ENCODE data around the gene OR2T10. TPM values are rescaled to one million over a fixed set of nuclear protein-coding genes. Genes with fewer than 3 reads are reported as not detected.

OR2T10 gene
- polyA plus RNA-seq = not detected in 2 replicates

DNA sequence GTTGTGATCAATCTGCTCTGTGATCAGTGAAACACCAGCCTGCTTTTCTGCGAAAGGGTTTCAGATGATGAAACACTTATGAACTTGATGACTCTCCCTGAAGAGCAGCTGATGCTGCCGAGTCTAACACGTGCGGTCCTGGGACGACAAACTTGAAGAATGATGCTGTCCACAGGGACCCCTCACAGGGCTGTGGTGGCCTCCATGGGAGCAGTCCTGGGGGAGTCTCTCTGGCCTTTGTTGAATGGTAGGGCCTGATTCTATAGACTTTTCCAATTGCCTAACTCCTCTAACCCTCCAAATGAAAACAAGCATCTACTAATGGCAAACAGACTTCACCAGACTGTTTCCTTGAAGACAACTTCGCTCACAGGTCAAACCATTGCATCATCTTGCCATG, at the start of gene OR2T10:
Gene OR2T10 (minus strand): TSS at position 112 of the 400 bp plus-strand sequence. CDS start 3,932 bp downstream, outside the sequence.

DNA sequence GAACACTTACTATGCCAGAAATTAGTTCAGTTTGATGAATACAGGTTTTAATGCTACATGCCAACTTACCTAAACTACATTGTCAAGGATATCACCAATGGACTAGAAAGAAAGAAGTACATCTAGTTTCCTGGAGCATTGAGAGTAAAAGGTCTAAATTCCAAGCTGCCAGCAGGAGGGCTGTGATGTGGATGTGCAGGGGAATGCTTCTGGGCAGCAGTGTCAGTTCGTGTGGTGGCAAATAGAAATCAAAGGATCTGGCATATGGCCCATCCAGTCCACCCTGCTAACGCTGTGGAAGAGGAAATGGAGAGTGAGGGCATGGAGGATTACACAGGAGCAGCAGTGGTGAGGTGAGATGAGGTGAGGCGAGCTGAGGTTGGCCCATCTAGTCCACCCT, 47.7 kb upstream of the OR2T10 start, which contains the start of gene OR2T35:
Gene OR2T35 (minus strand): TSS at position 101 of the 400 bp plus-strand sequence. CDS start 6,020 bp downstream, outside the sequence.

DNA sequence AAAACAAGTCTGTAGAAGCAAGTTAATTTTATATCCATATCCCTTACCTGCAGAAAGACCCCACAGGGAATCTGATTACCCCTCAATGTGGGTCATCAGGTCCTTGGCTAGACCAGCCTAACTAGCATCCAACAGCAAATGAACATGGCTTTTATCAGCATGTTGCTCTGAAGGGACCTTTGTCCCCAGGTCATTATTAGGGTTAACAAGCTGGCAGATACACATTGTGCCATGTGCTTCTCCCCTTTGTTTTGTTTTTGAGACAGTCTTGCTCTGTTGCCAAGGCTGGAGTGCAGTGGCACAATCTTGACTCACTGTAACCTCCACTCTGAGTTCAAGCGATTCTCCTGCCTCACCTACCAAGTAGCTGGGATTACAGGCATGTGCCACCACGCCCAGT, 37.5 kb upstream of the OR2T10 start, which contains the start of gene OR2T11:
Gene OR2T11 (minus strand): TSS at position 101 of the 400 bp plus-strand sequence. CDS start 7,963 bp downstream, outside the sequence.

DNA sequence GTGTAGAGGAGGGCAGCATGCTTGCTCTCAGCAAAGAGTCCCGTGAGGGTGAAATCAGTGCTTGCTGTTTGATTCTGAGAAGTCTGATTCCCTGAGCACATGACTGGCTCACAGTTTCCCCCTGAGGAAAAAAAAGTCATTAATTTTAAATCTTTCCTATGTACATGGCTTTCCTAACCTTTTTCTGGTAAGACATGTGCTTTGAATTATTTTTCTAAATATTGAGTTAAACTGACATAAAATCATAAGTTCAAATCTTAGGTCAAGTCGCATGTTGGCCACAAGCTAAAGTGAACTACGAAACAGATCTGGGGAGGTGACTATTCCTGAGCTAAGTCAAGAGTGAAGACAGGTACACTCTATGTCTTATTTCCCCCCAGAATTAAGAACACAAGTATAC, 22.8 kb downstream of the OR2T10 start, which contains the start of gene OR2T34:
Gene OR2T34 (minus strand): TSS at position 101 of the 400 bp plus-strand sequence. CDS start 0 bp downstream, at position 101.

DNA sequence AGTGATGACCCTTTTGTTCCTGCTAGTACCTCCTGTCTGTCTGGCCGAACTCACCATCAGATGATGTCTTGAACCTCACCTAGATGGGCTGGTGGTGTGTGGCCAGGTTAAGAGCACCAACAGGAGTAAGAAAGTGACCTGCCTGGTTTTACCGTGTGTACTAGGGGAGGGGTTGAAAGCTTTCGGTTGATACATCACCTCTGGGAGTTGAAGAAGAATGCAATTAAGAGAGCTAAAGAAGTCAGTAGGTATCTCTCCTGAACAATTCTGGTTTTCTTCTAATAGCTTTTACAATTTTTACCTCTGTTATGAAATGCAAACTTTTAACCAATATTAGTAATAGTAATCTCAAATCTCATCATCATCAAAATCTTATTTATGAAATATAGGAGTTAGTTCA, 34.8 kb downstream of the OR2T10 start, which contains the start of gene OR2T29:
Gene OR2T29 (minus strand): TSS at position 101 of the 400 bp plus-strand sequence. CDS start 3,281 bp downstream, outside the sequence.

Other genes starting within 250 kb of the OR2T10 start
- gene OR14C36, start 248.9 kb downstream of the OR2T10 start, polyA plus RNA-seq = not detected in 2 replicates
- not detected in 2 replicates for gene OR2T4, start 236.0 kb downstream of the OR2T10 start, polyA plus RNA-seq
- not detected in 2 replicates for gene OR2T6, start 222.0 kb downstream of the OR2T10 start, polyA plus RNA-seq
- gene OR2T1, start 194.7 kb downstream of the OR2T10 start, polyA plus RNA-seq = not detected in 2 replicates
- not detected in 2 replicates for gene OR2T2, start 152.1 kb downstream of the OR2T10 start, polyA plus RNA-seq
- not detected in 2 replicates for gene OR2T3, start 124.3 kb downstream of the OR2T10 start, polyA plus RNA-seq
- gene OR2T5, start 109.1 kb downstream of the OR2T10 start, polyA plus RNA-seq = not detected in 2 replicates
- not detected in 2 replicates for gene OR2G6, start 89.6 kb downstream of the OR2T10 start, polyA plus RNA-seq
- not detected in 2 replicates for gene OR2T29, start 34.9 kb downstream of the OR2T10 start, polyA plus RNA-seq
- gene OR2T34, start 22.9 kb downstream of the OR2T10 start, polyA plus RNA-seq = not detected in 2 replicates
- gene OR2T11, start 37.4 kb upstream of the OR2T10 start, polyA plus RNA-seq = not detected in 2 replicates
- gene OR2T35, start 47.6 kb upstream of the OR2T10 start, polyA plus RNA-seq = not detected in 2 replicates
- not detected in 2 replicates for gene OR2T27, start 57.8 kb upstream of the OR2T10 start, polyA plus RNA-seq
- gene OR14I1, start 105.1 kb upstream of the OR2T10 start, polyA plus RNA-seq = 0.63 and 3.8 TPM in 2 replicates
- gene LYPD8, start 158.1 kb upstream of the OR2T10 start, polyA plus RNA-seq = 3.4 and 6.6 TPM in 2 replicates
- 0.63 and 1.0 TPM in 2 replicates for gene SH3BP5L, start 228.2 kb upstream of the OR2T10 start, polyA plus RNA-seq
- 1.5 and 1.7 TPM in 2 replicates for gene ZNF672, start 240.5 kb upstream of the OR2T10 start, polyA plus RNA-seq